HG03575 (cell line): ENCODE data around the gene MAGEA12.
"Not testable (repeated sequence)": the region's sequence is repeated elsewhere in the genome, so short reads cannot be mapped to it uniquely, and the experiment has no call there.

Source experiments
- ATAC-seq: cut with Tn5 transposase; IDR thresholded peaks from one replicate; pipeline ENCODE4 v1.9.1; 2021; ENCODE audit not compliant: unreplicated experiment, insufficient number of reproducible peaks, low FRiP score; ENCODE audit errors: extremely low read depth

MAGEA12 gene

GRCh38 chrX:152758918-152759317 lies 25.4 kb downstream of the MAGEA12 start, which contains the start of gene CSAG3:
Gene CSAG3, plus strand, starts transcription at chrX:152759218.
- ATAC-seq = not testable (repeated sequence)

GRCh38 chrX:152759544-152759943 lies 26.0 kb downstream of the MAGEA12 start:
- ATAC-seq = not testable (repeated sequence)

GRCh38 chrX:152761582-152761981 lies 28.0 kb downstream of the MAGEA12 start:
- ATAC-seq = not testable (repeated sequence)

GRCh38 chrX:152766562-152766961 lies 33.0 kb downstream of the MAGEA12 start:
- not testable (repeated sequence) for ATAC-seq

- ATAC-seq = not testable (repeated sequence)
Measured at GRCh38 chrX:152769549-152770289, 36.2 kb downstream of the MAGEA12 start, which contains the start of gene MAGEA6. Gene MAGEA6, minus strand, starts transcription at chrX:152769689. Its CDS starts 2,039 bp downstream, at chrX:152767650.

GRCh38 chrX:152787062-152787461 lies 53.5 kb downstream of the MAGEA12 start:
- ATAC-seq = not testable (repeated sequence)
